Stomach (tissue), 4 donors: ENCODE measurements around the gene CEACAM1.
"Not testable (repeated sequence)": the region's sequence is repeated elsewhere in the genome, so short reads cannot be mapped to it uniquely, and the experiment has no call there.

Experiments used
- POLR2A ChIP-seq, 4 donors: fragments of 450-650 bp; IDR thresholded peaks; one replicate each; pipeline ENCODE4 v1.6.1; 2016; ENCODE audit warnings: antibody characterized with exemption in 4 of 4, control low read depth in 2 of 4, mild to moderate bottlenecking in 1 of 4, moderate library complexity in 1 of 4
- POLR2AphosphoS5 ChIP-seq, 3 donors: sonication (generic); formaldehyde crosslinking; IDR thresholded peaks; one replicate each; pipeline ENCODE4 v1.6.1; 2016; ENCODE audit warnings: antibody characterized with exemption in 3 of 3
- TF ChIP-seq, protein P1 (sequence below), 7 experiments: fragments of 450-650 bp in 4 of 7; fragments of 200-600 bp in 3 of 7; sonication (generic) in 3 of 7; IDR thresholded peaks; one replicate each; pipeline ENCODE4 v1.5.1; 2016 to 2019; ENCODE audit warnings: antibody characterized with exemption in 7 of 7, control low read depth in 2 of 7, mild to moderate bottlenecking in 1 of 7

DNA sequence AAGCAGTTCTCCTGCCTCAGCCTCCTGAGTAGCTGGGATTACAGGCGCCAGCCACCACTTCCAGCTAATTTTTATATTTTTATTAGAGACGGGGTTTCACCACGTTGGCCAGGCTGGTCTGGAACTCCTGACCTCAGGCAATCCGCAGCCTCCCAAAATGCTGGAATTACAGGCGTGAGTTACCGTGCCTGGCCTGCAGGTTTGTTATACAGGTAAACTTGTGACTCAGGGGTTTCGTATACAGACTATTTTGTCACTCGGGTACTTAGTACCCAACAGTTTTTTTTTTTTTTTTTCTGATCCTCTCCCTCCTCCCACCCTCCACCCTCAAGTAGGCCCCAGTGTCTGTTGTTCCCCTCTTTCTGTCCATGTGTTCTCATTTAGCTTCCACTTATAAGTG, 67.0 kb downstream of the CEACAM1 start:
- TF ChIP-seq, protein P1, sequence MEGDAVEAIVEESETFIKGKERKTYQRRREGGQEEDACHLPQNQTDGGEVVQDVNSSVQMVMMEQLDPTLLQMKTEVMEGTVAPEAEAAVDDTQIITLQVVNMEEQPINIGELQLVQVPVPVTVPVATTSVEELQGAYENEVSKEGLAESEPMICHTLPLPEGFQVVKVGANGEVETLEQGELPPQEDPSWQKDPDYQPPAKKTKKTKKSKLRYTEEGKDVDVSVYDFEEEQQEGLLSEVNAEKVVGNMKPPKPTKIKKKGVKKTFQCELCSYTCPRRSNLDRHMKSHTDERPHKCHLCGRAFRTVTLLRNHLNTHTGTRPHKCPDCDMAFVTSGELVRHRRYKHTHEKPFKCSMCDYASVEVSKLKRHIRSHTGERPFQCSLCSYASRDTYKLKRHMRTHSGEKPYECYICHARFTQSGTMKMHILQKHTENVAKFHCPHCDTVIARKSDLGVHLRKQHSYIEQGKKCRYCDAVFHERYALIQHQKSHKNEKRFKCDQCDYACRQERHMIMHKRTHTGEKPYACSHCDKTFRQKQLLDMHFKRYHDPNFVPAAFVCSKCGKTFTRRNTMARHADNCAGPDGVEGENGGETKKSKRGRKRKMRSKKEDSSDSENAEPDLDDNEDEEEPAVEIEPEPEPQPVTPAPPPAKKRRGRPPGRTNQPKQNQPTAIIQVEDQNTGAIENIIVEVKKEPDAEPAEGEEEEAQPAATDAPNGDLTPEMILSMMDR (IDR thresholded peaks at IDR 0.05) = not testable (repeated sequence)
- not testable (repeated sequence) for TF ChIP-seq POLR2A, POLR2AphosphoS5 (IDR thresholded peaks at IDR 0.05)
